Eye (tissue), 1 donor: ENCODE results near the gene SLC2A3.
"Not testable (repeated sequence)": the region's sequence is repeated elsewhere in the genome, so short reads cannot be mapped to it uniquely, and the experiment has no call there.

Source experiments
- DNase-seq: peaks from one replicate; pipeline ENCODE4 v3.0.0-alpha.2; 2015

SLC2A3 gene

GRCh38 chr12:7915661-7916403 lies 20.2 kb downstream of the SLC2A3 start:
- DNase-seq: peak; percentile 50

GRCh38 chr12:7910106-7910505 lies 25.9 kb downstream of the SLC2A3 start:
- DNase-seq: not testable (repeated sequence)

GRCh38 chr12:7907009-7907408 lies 29.0 kb downstream of the SLC2A3 start:
- peak; percentile 16 for DNase-seq

DNA sequence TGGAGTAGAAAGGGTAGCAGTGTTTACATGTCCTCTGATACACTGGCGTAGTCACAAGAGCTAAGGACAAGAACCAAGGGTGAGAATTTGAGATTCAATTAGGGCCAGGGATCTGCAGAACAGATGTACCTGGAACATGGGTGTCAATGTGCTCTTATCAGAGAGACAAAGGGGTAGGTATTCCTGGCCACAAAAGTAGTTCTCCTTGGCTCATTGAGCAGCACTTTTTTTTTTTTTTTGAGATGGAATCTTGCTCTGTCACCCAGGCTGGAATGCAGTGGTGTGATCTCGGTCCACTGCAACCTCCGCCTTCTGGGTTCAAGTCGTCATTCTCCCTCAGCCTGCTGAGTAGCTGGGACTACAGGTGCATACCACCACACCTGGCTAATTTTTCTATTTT lies 29.7 kb downstream of the SLC2A3 start:
- DNase-seq: not testable (repeated sequence)

GRCh38 chr12:7905600-7906125 lies 30.3 kb downstream of the SLC2A3 start:
- peak; percentile 10 for DNase-seq

- DNase-seq: peak; percentile 73
Measured at GRCh38 chr12:7905071-7905470, 30.9 kb downstream of the SLC2A3 start.

GRCh38 chr12:7902416-7902815 lies 33.6 kb downstream of the SLC2A3 start:
- DNase-seq: not testable (repeated sequence)

DNA sequence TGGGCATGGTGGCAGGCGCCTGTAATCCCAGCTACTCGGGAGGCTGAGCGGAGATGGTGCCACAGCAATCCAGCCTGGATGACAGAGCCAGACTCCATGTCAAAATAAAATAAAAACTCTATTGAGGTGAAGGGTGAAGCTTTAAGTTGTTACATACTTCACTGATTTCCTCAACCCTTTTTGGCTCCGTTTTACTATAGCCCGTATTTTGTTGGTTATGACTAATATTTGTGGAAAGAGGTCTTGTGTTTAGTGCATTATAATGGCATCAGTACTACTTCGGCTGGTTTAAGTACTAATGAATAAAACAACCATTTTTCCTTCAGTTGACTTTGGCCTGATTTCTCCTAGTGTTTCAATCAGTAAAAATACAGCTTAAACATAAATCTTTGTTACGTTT lies 36.2 kb downstream of the SLC2A3 start:
- no peak for DNase-seq

- DNase-seq: not testable (repeated sequence)
Measured at GRCh38 chr12:7896726-7897125, 39.3 kb downstream of the SLC2A3 start.

- no peak for DNase-seq
Measured at GRCh38 chr12:7892186-7892980, 43.6 kb downstream of the SLC2A3 start.

- DNase-seq: no peak
Measured at GRCh38 chr12:7884689-7885088, 51.3 kb downstream of the SLC2A3 start.

GRCh38 chr12:7881736-7882120 lies 54.3 kb downstream of the SLC2A3 start:
- not testable (repeated sequence) for DNase-seq

DNA sequence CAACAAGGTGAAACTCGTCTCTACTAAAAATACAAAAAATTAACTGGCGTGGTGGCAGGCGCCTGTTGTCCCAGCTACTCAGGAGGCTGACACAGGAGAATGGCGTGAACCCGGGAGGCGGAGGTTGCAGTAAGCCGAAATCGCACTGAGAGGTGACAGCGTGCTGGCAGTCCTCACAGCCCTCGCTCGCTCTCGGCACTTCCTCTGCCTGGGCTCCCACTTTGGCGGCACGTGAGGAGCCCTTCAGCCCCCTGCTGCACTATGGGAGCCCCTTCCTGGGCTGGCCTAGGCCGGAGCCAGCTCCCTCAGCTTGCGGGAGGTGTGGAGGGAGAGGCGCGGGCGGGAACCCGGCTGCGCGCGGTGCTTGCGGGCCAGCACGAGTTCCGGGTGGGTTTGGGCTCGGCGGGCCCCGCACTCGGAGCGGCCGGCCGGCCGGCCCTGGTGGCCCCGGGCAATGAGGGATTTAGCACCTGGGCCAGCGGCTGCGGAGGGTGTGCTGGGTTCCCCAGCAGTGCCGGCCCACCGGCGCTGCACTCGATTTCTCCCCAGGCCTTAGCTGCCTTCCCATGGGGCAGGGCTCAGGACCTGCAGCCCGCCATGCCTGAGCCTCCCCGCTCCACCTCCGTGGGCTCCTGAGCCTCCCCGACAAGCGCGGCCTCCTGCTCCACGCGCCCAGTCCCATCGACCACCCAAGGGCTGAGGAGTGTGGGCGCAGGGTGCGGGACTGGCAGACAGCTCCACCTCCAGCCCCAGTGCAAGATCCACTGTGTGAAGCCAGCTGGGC lies 54.8 kb downstream of the SLC2A3 start:
- not testable (repeated sequence) for DNase-seq

DNA sequence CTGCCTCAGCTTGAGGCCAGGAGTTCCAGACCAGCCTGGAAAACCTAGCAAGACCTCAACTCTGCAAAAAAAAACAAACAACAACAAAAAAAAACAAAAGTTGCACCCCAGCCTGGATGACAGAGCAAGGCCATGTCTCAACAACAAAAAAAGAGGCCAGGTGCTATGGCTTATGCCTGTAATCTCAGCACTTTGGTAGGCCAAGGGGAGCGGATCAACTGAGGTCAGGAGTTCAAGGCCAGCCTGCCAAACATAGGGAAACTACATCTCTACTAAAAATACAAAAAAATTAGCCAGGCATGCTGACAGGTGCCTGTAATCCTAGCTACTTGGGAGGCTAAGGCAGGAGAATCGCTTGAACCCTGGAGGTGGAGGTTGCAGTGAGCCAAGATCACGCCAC lies 56.7 kb downstream of the SLC2A3 start:
- DNase-seq: no peak

GRCh38 chr12:7877420-7877819 lies 58.6 kb downstream of the SLC2A3 start:
- no peak for DNase-seq

GRCh38 chr12:7872566-7873319 lies 63.2 kb downstream of the SLC2A3 start, which contains the start of gene SLC2A14:
Gene SLC2A14 (minus strand): TSS chr12:7872915. CDS start chr12:7869880, 3,035 bp downstream.
- no peak for DNase-seq

- no peak for DNase-seq
Measured at GRCh38 chr12:7870335-7870734, 65.7 kb downstream of the SLC2A3 start.
